HG02840 (cell line): ENCODE data around the gene PPM1F.

Source experiments
- ATAC-seq: cut with Tn5 transposase; IDR thresholded peaks from one replicate; pipeline ENCODE4 v1.9.1; 2021; ENCODE audit warnings: mild to moderate bottlenecking, moderate library complexity, moderate number of reproducible peaks; ENCODE audit not compliant: unreplicated experiment, low FRiP score

The PPM1F gene

GRCh38 chr22:21961886-21962654, 9.4 kb upstream of the PPM1F start:
- ATAC-seq = no peak

- ATAC-seq = no peak
Observed at GRCh38 chr22:21961127-21961867, 8.6 kb upstream of the PPM1F start.

DNA sequence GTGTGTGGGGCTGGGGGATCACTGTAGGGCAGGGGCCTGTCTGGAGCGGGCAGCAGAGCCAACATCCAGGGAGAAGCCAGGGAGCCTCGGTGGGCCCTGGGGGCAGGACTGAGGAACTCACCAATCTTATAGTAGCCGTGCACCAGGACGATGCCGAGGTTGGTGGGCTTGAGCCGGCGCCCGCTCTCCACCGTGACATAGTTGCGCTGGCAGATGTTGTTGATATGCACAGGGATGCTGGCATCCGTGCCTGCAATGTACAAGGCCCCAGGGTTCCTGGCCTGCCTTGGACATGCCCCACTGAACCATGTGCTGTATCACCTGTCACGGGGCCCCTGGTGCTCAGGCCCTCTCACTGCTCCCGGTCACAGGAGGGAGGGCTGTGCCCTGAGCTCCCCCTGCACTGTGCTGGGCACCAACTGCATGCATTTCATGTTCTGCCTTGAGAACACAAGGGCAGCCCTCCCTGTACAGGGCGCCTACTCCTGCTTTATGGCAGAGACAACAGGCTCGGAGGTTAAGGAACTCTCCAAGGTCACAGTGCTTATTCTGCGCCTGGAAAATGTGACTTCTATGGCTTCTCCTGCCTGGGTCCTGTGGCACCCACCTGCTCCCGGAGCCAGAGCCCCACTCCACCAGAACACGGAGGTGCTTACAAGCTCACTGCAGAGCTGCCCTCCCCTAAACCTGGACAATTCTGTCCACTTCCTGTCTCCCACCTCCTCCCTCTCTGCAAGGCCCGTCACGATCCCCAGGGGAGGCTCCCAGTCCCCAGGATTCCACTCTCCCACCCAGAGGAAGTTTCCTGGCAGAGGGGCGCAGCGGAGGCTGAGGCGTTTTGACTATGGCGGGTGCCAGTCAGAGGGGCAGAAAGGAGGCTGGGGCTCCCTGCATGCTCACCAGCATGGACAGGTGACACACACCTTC, 7.8 kb upstream of the PPM1F start:
- no peak for ATAC-seq

GRCh38 chr22:21959274-21960074, 6.8 kb upstream of the PPM1F start:
- no peak for ATAC-seq

DNA sequence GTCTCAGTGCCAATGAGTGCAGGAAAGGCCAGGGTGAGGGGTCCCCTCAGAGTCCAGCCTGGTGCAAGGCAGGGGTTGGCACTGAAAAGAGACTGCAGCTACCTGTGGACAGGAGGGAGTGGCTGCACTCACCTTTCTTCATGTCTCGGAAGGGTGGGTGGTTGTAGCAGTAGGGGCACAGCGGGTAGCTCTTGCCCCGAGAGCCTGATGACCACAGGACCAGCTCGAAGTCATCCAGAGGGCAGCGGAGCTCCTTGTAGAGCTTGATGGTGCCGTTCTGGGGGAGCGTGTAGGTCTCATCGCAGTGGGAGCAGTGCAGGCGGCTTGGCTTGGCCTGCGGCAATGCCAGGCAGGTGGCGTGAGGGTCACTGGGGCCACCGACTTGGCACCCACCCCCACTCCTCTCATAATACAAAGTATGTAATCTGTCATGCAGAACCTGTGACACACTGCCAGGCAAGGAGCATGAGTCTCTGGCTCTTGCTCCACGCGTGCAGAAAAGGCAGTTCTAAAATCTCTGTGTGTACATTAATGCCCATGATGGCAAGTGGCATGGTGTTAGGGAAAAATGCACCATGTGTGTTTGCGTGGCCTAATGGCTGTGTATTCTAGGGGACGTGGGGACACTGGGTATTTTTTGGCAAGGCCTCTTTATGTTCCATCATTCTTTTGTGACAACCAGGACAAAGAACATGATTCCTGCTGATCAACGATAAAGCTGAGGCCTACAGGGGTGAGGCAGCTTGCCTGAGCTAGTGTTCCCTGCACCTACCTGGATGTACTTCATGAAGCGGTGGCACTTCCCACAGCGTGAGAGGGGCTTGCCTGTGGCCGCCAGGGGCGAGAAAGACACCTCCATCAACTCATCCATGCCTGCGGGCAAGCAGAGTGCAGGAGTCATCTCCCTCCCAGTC, 6.0 kb upstream of the PPM1F start:
- ATAC-seq = no peak

GRCh38 chr22:21951931-21952465, 650 bp downstream of the PPM1F start:
- ATAC-seq = no peak

DNA sequence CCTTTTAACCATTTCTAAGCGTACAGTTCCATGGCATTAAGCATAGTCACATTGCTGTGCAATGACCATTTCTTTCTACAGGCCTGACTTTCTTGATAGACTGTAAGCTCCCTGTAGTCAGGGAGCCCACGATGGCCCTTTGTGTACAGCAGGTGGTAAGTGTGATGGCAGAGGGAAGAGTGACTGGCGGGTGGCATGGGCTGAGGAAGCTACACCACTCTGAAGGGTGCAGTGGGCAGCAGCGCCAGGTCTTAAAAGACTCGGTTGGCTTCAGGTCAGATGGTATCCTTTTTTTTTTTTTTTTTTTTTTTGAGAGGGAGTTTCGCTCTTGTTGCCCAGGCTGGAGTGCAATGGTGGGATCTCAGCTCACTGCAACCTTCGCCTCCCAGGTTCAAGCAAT, 1.6 kb downstream of the PPM1F start:
- ATAC-seq = no peak

- no peak for ATAC-seq
Observed at GRCh38 chr22:21949948-21950347, 2.7 kb downstream of the PPM1F start.

GRCh38 chr22:21949569-21949918, 3.1 kb downstream of the PPM1F start:
- no peak for ATAC-seq

- no peak for ATAC-seq
Observed at GRCh38 chr22:21948824-21949568, 3.7 kb downstream of the PPM1F start.

DNA sequence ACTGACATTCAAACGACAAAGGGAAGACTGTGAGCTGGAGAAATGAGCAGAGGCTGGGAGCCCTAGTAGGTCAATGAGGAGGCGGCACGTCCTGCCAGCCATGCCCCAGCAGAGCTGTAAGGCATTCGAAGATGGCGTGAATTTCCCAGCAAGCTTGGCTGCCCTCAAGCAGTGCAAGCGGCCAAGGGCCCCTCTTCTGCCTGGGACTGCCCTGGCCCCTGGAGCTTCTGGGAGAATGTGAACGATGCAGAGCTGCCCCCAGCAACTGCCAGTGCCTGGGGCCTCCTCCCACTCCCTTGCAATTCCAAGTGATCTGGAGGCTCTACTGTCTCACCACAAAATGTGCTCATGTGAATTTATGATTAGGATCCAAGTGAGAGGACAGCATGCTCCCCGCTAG, 4.3 kb downstream of the PPM1F start:
- ATAC-seq = no peak

- ATAC-seq = no peak
Observed at GRCh38 chr22:21947040-21948014, 5.3 kb downstream of the PPM1F start.

DNA sequence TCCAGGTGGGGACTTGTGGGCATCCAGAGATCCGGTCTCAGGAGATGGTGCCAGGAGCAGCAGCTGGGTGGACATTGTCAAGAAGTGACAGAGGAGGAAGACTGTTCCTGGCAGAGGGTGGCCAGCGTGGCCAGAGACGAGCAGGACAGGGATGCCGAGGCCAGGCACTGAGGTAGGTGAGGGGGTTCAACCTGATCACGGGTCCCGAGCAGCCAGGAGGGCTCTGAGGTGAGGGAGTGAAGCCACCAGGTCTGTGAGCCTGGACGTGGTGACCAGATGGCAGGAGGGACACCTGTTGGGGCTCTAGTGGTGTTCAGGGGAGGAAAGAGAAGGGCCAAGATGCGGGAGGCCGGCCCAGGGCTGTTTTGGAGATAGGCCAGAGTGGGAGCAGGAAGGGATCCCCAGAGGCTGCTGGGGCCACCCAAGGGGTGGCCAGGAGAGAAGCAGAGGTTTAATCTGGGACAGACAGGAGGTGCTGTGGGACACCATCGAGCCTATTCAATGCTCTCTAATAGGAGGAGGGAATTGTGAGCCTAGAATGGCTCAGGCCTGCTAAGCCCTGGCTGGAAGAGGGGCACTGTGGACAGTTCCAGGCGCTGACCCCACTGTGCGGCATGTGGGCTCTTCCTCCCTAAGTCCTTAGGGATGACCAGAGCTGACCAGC, 6.3 kb downstream of the PPM1F start:
- no peak for ATAC-seq

DNA sequence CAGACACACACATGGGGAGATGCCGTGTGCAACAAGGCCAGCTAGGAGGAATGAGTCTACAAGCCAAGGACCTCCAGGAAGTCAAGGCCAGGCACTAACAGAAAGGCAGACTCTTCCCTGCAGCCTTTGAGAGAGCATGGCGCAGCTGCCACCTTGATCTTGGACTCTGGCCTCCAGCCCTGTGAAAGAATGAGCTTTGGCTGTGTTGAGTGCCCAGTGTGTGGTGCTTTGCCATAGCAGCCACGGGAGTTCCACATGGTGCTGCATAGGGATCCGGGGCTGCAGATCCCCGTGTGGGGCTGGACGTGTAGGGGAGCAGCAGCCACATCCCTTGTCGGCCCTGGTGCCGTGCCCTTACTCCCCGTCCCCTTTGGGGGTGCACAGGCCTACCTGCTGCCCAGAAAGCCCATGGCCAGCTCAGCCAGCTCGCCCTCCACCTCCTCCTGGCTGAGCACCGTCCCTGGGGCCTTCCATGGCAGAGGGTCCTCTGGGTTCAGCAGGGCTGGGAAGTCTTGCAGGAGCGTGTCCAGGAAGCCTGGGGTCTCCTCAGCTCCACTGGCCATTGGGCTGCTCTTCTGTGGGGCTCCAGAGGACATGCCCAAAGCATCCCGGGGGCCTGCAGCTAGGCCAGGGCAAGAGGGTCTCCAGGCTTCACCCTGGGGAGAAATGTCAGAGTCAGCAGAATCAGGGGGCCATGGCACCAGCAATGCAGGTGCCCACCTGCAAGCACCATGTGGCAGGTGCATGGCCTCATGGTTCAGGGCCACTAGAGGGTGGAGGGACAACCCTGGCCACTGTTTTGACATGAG, 7.0 kb downstream of the PPM1F start:
- ATAC-seq = no peak

- ATAC-seq = no peak
Observed at GRCh38 chr22:21944871-21945270, 7.8 kb downstream of the PPM1F start.
